ENCODE data around the gene GLIS1.

DNA sequence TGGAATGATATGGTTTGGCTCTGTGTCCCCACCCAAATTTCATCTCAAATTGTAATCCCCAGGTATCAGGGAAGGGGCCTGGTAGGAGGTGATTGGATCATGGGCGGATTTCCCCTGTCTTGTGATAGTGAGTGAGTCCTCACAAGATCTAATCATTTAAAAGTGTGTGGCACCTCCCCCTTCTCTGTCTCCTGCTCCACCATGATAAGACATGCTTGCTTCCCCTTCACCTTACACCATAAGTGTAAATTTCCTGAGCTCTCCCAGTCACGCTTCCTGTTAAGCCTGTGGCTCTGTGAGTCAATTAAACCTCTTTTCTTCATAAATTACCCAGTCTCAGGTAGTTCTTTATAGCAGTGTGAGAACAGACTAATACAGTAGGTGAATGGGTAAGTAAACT is 170.4 kb downstream of the GLIS1 start:
- TF ChIP-seq CTCF (IDR thresholded peaks at IDR 0.05) (no peak), POLR2A (IDR thresholded peaks at IDR 0.05) (no peak)

All from lower leg skin (tissue), 3 donors.